IPS-15b (cell line): ENCODE measurements around the gene SLC36A3.
"Not testable (repeated sequence)": the region's sequence is repeated elsewhere in the genome, so short reads cannot be mapped to it uniquely, and the experiment has no call there.

Experiments used
- H3K27me3 ChIP-seq: one replicate; pipeline ENCODE4 v1.6.1; 2013; ENCODE audit warnings: low read length; ENCODE audit not compliant: control insufficient read depth, insufficient read depth
- H3K36me3 ChIP-seq: one replicate; pipeline ENCODE4 v1.6.1; 2013; ENCODE audit warnings: low read length; ENCODE audit not compliant: control insufficient read depth, insufficient read depth
- H3K4me1 ChIP-seq: one replicate; pipeline ENCODE4 v1.6.1; 2013; ENCODE audit warnings: mild to moderate bottlenecking, low read length; ENCODE audit not compliant: control insufficient read depth, insufficient read depth
- H3K4me3 ChIP-seq: one replicate; pipeline ENCODE4 v1.5.1; 2013; ENCODE audit warnings: low read depth, low read length
- H3K9ac ChIP-seq: one replicate; pipeline ENCODE4 v1.6.1; 2013; ENCODE audit warnings: low read depth, mild to moderate bottlenecking, low read length
- H3K9me3 ChIP-seq: one replicate; pipeline ENCODE4 v1.6.1; 2013; ENCODE audit warnings: mild to moderate bottlenecking, low read length; ENCODE audit not compliant: control insufficient read depth, insufficient read depth

The SLC36A3 gene

GRCh38 chr5:151326266-151326665 lies 22.7 kb upstream of the SLC36A3 start:
- no peak overlapping the region for H3K9ac ChIP-seq
- H3K9me3 ChIP-seq = no peaks in the 10 kb centered on the region

GRCh38 chr5:151320481-151320880 lies 16.9 kb upstream of the SLC36A3 start:
- Histone ChIP-seq H3K9me3 (no peaks in the 10 kb centered on the region), H3K4me1 (no peaks in the 10 kb centered on the region), H3K27me3 (no peaks in the 10 kb centered on the region), H3K4me3 (no peak overlapping the region), H3K36me3 (no peaks in the 10 kb centered on the region), H3K9ac (no peak overlapping the region)

More at GRCh38 chr5:151326266-151326665, 22.7 kb upstream of the SLC36A3 start:
- Histone ChIP-seq H3K27me3 (no peaks in the 10 kb centered on the region), H3K4me1 (no peaks in the 10 kb centered on the region), H3K4me3 (no peak overlapping the region), H3K36me3 (no peaks in the 10 kb centered on the region)

- Histone ChIP-seq H3K4me1 (no peaks in the 10 kb centered on the region), H3K9me3 (no peaks in the 10 kb centered on the region), H3K9ac (no peak overlapping the region), H3K36me3 (no peaks in the 10 kb centered on the region), H3K4me3 (no peak overlapping the region), H3K27me3 (no peaks in the 10 kb centered on the region)
These were observed 15.5 kb upstream of the SLC36A3 start for GRCh38 chr5:151318850-151319732.

GRCh38 chr5:151317871-151318270 lies 14.3 kb upstream of the SLC36A3 start:
- Histone ChIP-seq H3K4me3 (no peak overlapping the region), H3K9me3 (no peaks in the 10 kb centered on the region), H3K36me3 (no peaks in the 10 kb centered on the region), H3K4me1 (peaks cover 6% of the 10 kb centered on the region), H3K9ac (no peak overlapping the region), H3K27me3 (no peaks in the 10 kb centered on the region)

- H3K36me3 ChIP-seq = no peaks in the 10 kb centered on the region
- H3K27me3 ChIP-seq = no peaks in the 10 kb centered on the region
- peaks cover 11% of the 10 kb centered on the region for H3K4me1 ChIP-seq
- no peak overlapping the region for H3K9ac ChIP-seq
- no peak overlapping the region for H3K4me3 ChIP-seq
- no peaks in the 10 kb centered on the region for H3K9me3 ChIP-seq
These were observed 12.5 kb upstream of the SLC36A3 start for GRCh38 chr5:151315998-151316597.

GRCh38 chr5:151313357-151313756 lies 9.8 kb upstream of the SLC36A3 start:
- Histone ChIP-seq H3K9ac (no peak overlapping the region), H3K36me3 (no peaks in the 10 kb centered on the region), H3K27me3 (no peaks in the 10 kb centered on the region), H3K4me1 (peaks cover 11% of the 10 kb centered on the region), H3K4me3 (no peak overlapping the region), H3K9me3 (no peaks in the 10 kb centered on the region)

GRCh38 chr5:151312756-151313324 lies 9.3 kb upstream of the SLC36A3 start:
- H3K36me3 ChIP-seq = no peaks in the 10 kb centered on the region
- H3K27me3 ChIP-seq = no peaks in the 10 kb centered on the region
- H3K9ac ChIP-seq = no peak overlapping the region
- H3K4me1 ChIP-seq = peaks cover 11% of the 10 kb centered on the region
- no peaks in the 10 kb centered on the region for H3K9me3 ChIP-seq
- H3K4me3 ChIP-seq = no peak overlapping the region

GRCh38 chr5:151310932-151311331 lies 7.4 kb upstream of the SLC36A3 start:
- no peaks in the 10 kb centered on the region for H3K27me3 ChIP-seq
- peaks cover 11% of the 10 kb centered on the region for H3K4me1 ChIP-seq
- no peaks in the 10 kb centered on the region for H3K9me3 ChIP-seq
- H3K9ac ChIP-seq = no peak overlapping the region
- H3K4me3 ChIP-seq = no peak overlapping the region
- no peaks in the 10 kb centered on the region for H3K36me3 ChIP-seq

GRCh38 chr5:151309821-151310220 lies 6.3 kb upstream of the SLC36A3 start:
- not testable (repeated sequence) for H3K27me3 ChIP-seq, H3K9me3 ChIP-seq, H3K36me3 ChIP-seq, H3K9ac ChIP-seq, H3K4me3 ChIP-seq
- peaks cover 11% of the 10 kb centered on the region for H3K4me1 ChIP-seq

GRCh38 chr5:151309266-151309665 lies 5.7 kb upstream of the SLC36A3 start:
- H3K9ac ChIP-seq, H3K4me3 ChIP-seq, H3K9me3 ChIP-seq, H3K36me3 ChIP-seq, H3K27me3 ChIP-seq: not testable (repeated sequence)
- peaks cover 11% of the 10 kb centered on the region for H3K4me1 ChIP-seq

GRCh38 chr5:151298063-151298855 lies 5.3 kb downstream of the SLC36A3 start:
- no peaks in the 10 kb centered on the region for H3K27me3 ChIP-seq
- no peaks in the 10 kb centered on the region for H3K36me3 ChIP-seq
- no peak overlapping the region for H3K9ac ChIP-seq
- H3K9me3 ChIP-seq = no peaks in the 10 kb centered on the region
- H3K4me3 ChIP-seq = no peak overlapping the region
- H3K4me1 ChIP-seq = no peaks in the 10 kb centered on the region
